Thyroid gland (tissue), 4 donors: ENCODE results near the gene CCSER1. TPM values are rescaled to one million over a fixed set of nuclear protein-coding genes. Genes with fewer than 3 reads are reported as not detected.
"Not testable (repeated sequence)": the region's sequence is repeated elsewhere in the genome, so short reads cannot be mapped to it uniquely, and the experiment has no call there.

Experiments
- DNase-seq, 2 donors: peaks; one replicate each; pipeline ENCODE4 v3.0.0-alpha.2; 2019
- H3K27ac ChIP-seq, 3 donors: fragments of 200-600 bp; sonication (generic); 1 replicate in 2 of 3; 2 replicates in 1 of 3; pipeline ENCODE4 v1.5.1; 2016 to 2019; ENCODE audit warnings: mild to moderate bottlenecking in 1 of 3, moderate library complexity in 1 of 3
- H3K27me3 ChIP-seq: fragments of 200-600 bp; sonication (generic); one replicate; pipeline ENCODE4 v1.5.1; 2019
- H3K36me3 ChIP-seq, 2 donors: fragments of 200-600 bp; sonication (generic); one replicate each; pipeline ENCODE4 v1.5.1; 2016 to 2019
- H3K4me1 ChIP-seq, 2 donors: fragments of 200-600 bp; sonication (generic); one replicate each; pipeline ENCODE4 v1.5.1; 2017 to 2019
- H3K4me3 ChIP-seq, 3 donors: fragments of 200-600 bp; sonication (generic); replicated peaks in 1 of 3; 1 replicate in 2 of 3; 2 replicates in 1 of 3; pipeline ENCODE4 v1.5.1; 2016; ENCODE audit warnings: mild to moderate bottlenecking in 1 of 3
- H3K9me3 ChIP-seq: fragments of 200-600 bp; sonication (generic); one replicate; pipeline ENCODE4 v1.5.1; 2017
- POLR2A ChIP-seq, 2 donors: fragments of 450-650 bp; IDR thresholded peaks; one replicate each; pipeline ENCODE4 v1.6.1; 2017; ENCODE audit warnings: antibody characterized with exemption in 2 of 2, mild to moderate bottlenecking in 2 of 2, moderate library complexity in 1 of 2
- WGBS, 2 donors: methylation state at CpG; one replicate each; pipeline ENCODE4 v1.1.5; 2017; 5-methylcytosine and 5-hydroxymethylcytosine counted together
- intact Hi-C: fragments of 100-400 bp; cut with DNase I; formaldehyde crosslinking; loops from one replicate; pipeline ENCODE4 v1.15.1; 2023
- total RNA-seq, 4 donors: library from RNA; depleted of rRNA; stranded (reverse); fragments of >200 nt; gene quantifications; one replicate each; pipeline ENCODE4 v1.2.3, GENCODE V29; 2016
- TF ChIP-seq, protein P1 (sequence below), 6 experiments: fragments of 200-600 bp in 3 of 6; fragments of 450-650 bp in 3 of 6; sonication (generic) in 3 of 6; IDR thresholded peaks; one replicate each; pipeline ENCODE4 v1.5.1; 2016 to 2019; ENCODE audit warnings: antibody characterized with exemption in 6 of 6, mild to moderate bottlenecking in 2 of 6, inconsistent platforms in 1 of 6, moderate library complexity in 1 of 6

CCSER1 gene
- total RNA-seq, 4 donors from 2014 or later, result 37.7 to 52.3 (median 43.3) TPM

GRCh38 chr4:91127192-91127591, 1000.0 kb downstream of the CCSER1 start:
- TF ChIP-seq POLR2A (IDR thresholded peaks at IDR 0.05), result no peak
- TF ChIP-seq, protein P1, sequence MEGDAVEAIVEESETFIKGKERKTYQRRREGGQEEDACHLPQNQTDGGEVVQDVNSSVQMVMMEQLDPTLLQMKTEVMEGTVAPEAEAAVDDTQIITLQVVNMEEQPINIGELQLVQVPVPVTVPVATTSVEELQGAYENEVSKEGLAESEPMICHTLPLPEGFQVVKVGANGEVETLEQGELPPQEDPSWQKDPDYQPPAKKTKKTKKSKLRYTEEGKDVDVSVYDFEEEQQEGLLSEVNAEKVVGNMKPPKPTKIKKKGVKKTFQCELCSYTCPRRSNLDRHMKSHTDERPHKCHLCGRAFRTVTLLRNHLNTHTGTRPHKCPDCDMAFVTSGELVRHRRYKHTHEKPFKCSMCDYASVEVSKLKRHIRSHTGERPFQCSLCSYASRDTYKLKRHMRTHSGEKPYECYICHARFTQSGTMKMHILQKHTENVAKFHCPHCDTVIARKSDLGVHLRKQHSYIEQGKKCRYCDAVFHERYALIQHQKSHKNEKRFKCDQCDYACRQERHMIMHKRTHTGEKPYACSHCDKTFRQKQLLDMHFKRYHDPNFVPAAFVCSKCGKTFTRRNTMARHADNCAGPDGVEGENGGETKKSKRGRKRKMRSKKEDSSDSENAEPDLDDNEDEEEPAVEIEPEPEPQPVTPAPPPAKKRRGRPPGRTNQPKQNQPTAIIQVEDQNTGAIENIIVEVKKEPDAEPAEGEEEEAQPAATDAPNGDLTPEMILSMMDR (IDR thresholded peaks at IDR 0.05), result no peak
- WGBS, 2 donors, result 74 to 88% methylated on average over 2 of the region's 2 CpGs
- no peak for DNase-seq
- intact Hi-C loops, result no loop called here
- no peaks in the 10 kb centered on the region for H3K9me3 ChIP-seq
- H3K36me3 ChIP-seq, result no peaks in the 10 kb centered on the region
- H3K4me1 ChIP-seq, result no peaks in the 10 kb centered on the region
- no peak overlapping the region for H3K27ac ChIP-seq
- H3K4me3 ChIP-seq, result no peak overlapping the region
- no peaks in the 10 kb centered on the region for H3K27me3 ChIP-seq

GRCh38 chr4:91127831-91128230, 1000.6 kb downstream of the CCSER1 start:
- H3K36me3 ChIP-seq, result no peaks in the 10 kb centered on the region
- WGBS, 2 donors, result 7 to 18% methylated on average over 1 of the region's 1 CpG
- TF ChIP-seq, protein P1 (IDR thresholded peaks at IDR 0.05), result no peak
- TF ChIP-seq POLR2A (IDR thresholded peaks at IDR 0.05), result no peak

DNA sequence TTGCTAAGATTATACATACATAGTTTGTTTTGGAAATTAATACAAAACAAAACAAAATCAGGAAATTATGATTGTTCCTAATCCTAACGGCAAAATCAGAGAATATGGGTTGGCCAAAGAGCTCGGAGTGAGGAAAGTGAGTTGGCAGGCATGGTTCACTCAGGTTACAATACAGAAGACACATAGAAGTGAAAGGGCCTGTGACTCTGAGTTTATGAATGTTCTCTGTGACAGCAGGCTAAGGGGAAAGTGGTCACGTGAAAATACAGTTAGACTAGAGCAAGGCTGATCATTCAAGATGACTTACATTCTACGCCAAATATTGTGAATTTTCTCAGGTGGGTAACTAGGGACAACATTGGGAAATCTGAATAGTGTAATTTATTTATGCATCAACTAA, 1001.3 kb downstream of the CCSER1 start:
- 88 to 89% methylated on average over 4 of the region's 4 CpGs for WGBS, 2 donors
- H3K27me3 ChIP-seq, result no peaks in the 10 kb centered on the region

More at GRCh38 chr4:91127831-91128230, 1000.6 kb downstream of the CCSER1 start:
- DNase-seq, result no peak
- Histone ChIP-seq H3K27me3 (no peaks in the 10 kb centered on the region), H3K27ac (no peak overlapping the region), H3K4me3 (no peak overlapping the region), H3K4me1 (no peaks in the 10 kb centered on the region), H3K9me3 (no peaks in the 10 kb centered on the region)
- intact Hi-C loops, result no loop called here

GRCh38 chr4:91147067-91147466, 1019.9 kb downstream of the CCSER1 start:
- Histone ChIP-seq H3K4me3 (no peak overlapping the region), H3K27me3 (no peaks in the 10 kb centered on the region), H3K27ac (no peak overlapping the region), H3K9me3 (no peaks in the 10 kb centered on the region), H3K4me1 (no peaks in the 10 kb centered on the region), H3K36me3 (no peaks in the 10 kb centered on the region)
- 75 to 81% methylated on average over 6 of the region's 6 CpGs for WGBS, 2 donors
- no peak for DNase-seq
- TF ChIP-seq, protein P1 (IDR thresholded peaks at IDR 0.05), result no peak
- no peak for TF ChIP-seq POLR2A (IDR thresholded peaks at IDR 0.05)
- intact Hi-C loops, result no loop called here

More for the DNA sequence above, 1001.3 kb downstream of the CCSER1 start:
- no peak for TF ChIP-seq POLR2A (IDR thresholded peaks at IDR 0.05)
- TF ChIP-seq, protein P1 (IDR thresholded peaks at IDR 0.05), result no peak
- H3K27ac ChIP-seq, result no peak overlapping the region
- no peak for DNase-seq
- intact Hi-C loops, result no loop called here
- H3K9me3 ChIP-seq, result no peaks in the 10 kb centered on the region
- H3K4me3 ChIP-seq, result no peak overlapping the region
- H3K36me3 ChIP-seq, result no peaks in the 10 kb centered on the region
- no peaks in the 10 kb centered on the region for H3K4me1 ChIP-seq

GRCh38 chr4:91154041-91154440, 1026.8 kb downstream of the CCSER1 start:
- H3K4me3 ChIP-seq, H3K27ac ChIP-seq, H3K4me1 ChIP-seq, H3K27me3 ChIP-seq, intact Hi-C loops, DNase-seq, H3K9me3 ChIP-seq, H3K36me3 ChIP-seq: not testable (repeated sequence)
- WGBS, 2 donors, result 82 to 86% methylated on average over 3 to 4 of the region's 4 CpGs

- H3K36me3 ChIP-seq, intact Hi-C loops, H3K27me3 ChIP-seq, H3K9me3 ChIP-seq, H3K27ac ChIP-seq, H3K4me1 ChIP-seq, DNase-seq, H3K4me3 ChIP-seq: not testable (repeated sequence)
- 81 to 90% methylated on average over 31 of the region's 42 CpGs for WGBS, 2 donors
These were observed 1040.9 kb downstream of the CCSER1 start for GRCh38 chr4:91167864-91168653.
